Measurements from ENCODE around the gene NPBWR2.

NPBWR2 gene

GRCh38 chr20:64065974-64066343 lies 41.4 kb downstream of the NPBWR2 start:
- TF ChIP-seq, protein P1, sequence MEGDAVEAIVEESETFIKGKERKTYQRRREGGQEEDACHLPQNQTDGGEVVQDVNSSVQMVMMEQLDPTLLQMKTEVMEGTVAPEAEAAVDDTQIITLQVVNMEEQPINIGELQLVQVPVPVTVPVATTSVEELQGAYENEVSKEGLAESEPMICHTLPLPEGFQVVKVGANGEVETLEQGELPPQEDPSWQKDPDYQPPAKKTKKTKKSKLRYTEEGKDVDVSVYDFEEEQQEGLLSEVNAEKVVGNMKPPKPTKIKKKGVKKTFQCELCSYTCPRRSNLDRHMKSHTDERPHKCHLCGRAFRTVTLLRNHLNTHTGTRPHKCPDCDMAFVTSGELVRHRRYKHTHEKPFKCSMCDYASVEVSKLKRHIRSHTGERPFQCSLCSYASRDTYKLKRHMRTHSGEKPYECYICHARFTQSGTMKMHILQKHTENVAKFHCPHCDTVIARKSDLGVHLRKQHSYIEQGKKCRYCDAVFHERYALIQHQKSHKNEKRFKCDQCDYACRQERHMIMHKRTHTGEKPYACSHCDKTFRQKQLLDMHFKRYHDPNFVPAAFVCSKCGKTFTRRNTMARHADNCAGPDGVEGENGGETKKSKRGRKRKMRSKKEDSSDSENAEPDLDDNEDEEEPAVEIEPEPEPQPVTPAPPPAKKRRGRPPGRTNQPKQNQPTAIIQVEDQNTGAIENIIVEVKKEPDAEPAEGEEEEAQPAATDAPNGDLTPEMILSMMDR (IDR thresholded peaks at IDR 0.05; ENCODE audit: borderline replicate concordance, control extremely low read depth, extremely low read depth, insufficient read depth, missing control alignments), result no peak
- peak; percentile 85 for DNase-seq (ENCODE audit: low spot score)
- in situ Hi-C loops (cut with MboI; ENCODE audit: low sequenced_read_pairs, unreplicated experiment), result no loop called here

DNA sequence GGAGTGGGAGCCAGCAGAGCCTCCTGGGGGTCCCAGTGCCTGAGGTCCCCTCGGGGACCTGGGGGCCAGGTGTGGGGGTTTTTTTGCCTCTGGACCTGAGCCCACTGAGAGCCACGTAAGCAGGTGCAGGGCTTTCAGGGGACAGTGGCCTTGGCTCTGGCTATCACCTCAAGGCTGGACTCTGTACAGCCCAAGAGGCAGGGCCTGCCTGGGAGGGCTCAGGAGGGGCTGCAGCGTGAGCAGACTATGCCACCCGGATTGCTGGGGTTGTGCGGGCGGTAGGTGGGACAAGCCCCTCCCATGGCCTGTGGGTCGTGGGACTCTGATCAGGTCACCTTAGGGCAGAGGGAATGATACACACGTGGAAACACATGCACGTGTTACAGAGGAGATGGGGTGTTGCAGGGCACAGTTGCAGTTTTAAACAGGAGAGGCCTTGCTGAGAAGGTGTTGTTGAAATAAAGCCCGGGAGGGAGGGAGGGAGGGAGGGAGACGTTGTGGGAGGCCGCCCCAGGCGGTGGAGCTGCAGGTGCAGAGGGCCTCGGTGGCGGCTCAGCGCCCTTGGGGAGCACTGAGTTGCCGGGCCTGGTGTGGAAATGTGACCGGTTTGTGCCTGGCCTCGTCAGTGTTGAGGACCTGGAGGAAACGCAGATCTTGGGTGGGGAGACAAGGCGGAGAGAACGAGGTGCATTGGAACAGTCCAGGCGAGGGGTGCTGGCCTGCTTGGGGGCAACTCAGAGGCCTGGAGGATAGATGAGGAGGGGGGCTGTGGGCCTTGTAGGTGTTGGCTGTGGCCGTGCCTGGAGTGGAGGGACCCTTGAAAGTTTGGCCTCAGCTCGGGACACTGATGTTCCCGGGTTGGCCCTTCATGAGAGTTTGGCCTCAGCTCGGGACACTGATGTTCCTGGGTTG lies 42.0 kb downstream of the NPBWR2 start:
- DNase-seq (ENCODE audit: low spot score), result no peak
- TF ChIP-seq, protein P1 (IDR thresholded peaks at IDR 0.05; ENCODE audit: borderline replicate concordance, control extremely low read depth, extremely low read depth, insufficient read depth, missing control alignments), result no peak
- in situ Hi-C loops (cut with MboI; ENCODE audit: low sequenced_read_pairs, unreplicated experiment), result no loop called here

GRCh38 chr20:64064145-64064698 lies 43.1 kb downstream of the NPBWR2 start:
- in situ Hi-C loops (cut with MboI; ENCODE audit: low sequenced_read_pairs, unreplicated experiment), result no loop called here
- no peak for DNase-seq (ENCODE audit: low spot score)
- TF ChIP-seq, protein P1 (IDR thresholded peaks at IDR 0.05; ENCODE audit: borderline replicate concordance, control extremely low read depth, extremely low read depth, insufficient read depth, missing control alignments), result no peak

DNA sequence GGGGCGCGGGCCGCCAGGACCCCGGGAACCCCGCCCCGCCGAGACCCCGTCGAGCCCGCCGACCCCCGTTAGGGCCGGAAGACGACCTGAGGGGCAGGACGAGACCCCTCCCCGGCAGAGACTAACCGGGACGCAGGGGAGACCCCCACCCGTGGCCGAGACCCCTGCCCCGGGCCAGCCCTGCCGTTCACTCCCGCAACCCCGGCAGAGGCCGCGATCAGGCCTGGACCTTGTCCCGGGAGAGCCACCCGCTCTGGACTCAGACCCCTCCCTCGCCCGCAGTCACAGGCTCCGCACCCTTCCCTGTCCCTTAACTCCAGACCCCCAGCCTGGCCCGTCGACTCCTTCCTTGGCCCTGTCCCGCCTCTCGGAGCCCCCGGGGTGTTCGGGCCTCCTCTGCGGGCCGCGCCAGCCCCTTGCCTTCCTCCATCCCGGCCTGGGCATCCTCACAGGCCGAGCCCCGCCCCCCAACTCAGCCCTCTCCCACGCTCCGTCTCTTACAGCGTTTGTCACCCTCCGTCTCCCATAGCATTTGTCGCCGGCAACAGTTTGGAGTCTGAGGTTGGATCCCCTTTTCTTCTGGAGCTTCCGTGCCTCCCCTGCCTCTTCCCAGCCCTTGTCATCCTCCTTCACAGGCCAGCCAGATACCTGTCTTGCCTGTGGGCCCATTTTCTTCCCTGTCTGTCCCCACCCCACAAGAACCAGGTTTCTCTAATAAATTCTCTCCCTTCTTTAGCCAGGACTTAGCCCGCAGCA lies 43.8 kb downstream of the NPBWR2 start:
- DNase-seq (ENCODE audit: low spot score), result no peak
- in situ Hi-C loops (cut with MboI; ENCODE audit: low sequenced_read_pairs, unreplicated experiment), result no loop called here
- TF ChIP-seq, protein P1 (IDR thresholded peaks at IDR 0.05; ENCODE audit: borderline replicate concordance, control extremely low read depth, extremely low read depth, insufficient read depth, missing control alignments), result no peak

- TF ChIP-seq, protein P1 (IDR thresholded peaks at IDR 0.05; ENCODE audit: borderline replicate concordance, control extremely low read depth, extremely low read depth, insufficient read depth, missing control alignments), result no peak
- in situ Hi-C loops (cut with MboI; ENCODE audit: low sequenced_read_pairs, unreplicated experiment), result no loop called here
- DNase-seq (ENCODE audit: low spot score), result peak; percentile 98
Measured at GRCh38 chr20:64062596-64063388, 44.6 kb downstream of the NPBWR2 start, which contains the start of gene TCEA2. Gene TCEA2, plus strand, starts transcription at chr20:64063198. Its CDS starts 115 bp downstream, at chr20:64063313.

DNA sequence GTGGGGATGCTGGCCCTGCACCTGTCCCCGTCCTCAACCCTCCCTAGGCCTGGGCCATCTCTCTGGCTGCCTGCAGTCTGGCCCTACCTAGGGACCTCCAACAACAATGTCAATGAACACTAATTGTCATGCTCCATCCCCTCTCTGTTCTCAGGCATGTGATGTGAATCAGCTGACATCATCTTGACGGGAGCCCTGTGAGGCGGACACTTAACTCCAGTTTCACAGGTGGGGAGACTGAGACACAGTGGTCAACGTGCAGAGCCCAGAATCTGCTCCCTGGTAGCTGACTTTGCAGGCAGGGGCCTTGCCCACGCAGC lies 45.1 kb downstream of the NPBWR2 start:
- no peak for DNase-seq (ENCODE audit: low spot score)
- TF ChIP-seq, protein P1 (IDR thresholded peaks at IDR 0.05; ENCODE audit: borderline replicate concordance, control extremely low read depth, extremely low read depth, insufficient read depth, missing control alignments), result no peak
- in situ Hi-C loops (cut with MboI; ENCODE audit: low sequenced_read_pairs, unreplicated experiment), result no loop called here

Measured in GM13976 (cell line).